ENCODE measurements around the gene GABRR3. TPM values are rescaled to one million over a fixed set of nuclear protein-coding genes. Genes with fewer than 3 reads are reported as not detected.

GABRR3 gene
- total RNA-seq, 2 donors from 2014 or later, result not detected

- intact Hi-C loops (cut with DNase I, micrococcal nuclease), result no loop called here
- ATAC-seq, result no peak
- no peak for DNase-seq
Measured at GRCh38 chr3:97938444-97938843, 96.7 kb downstream of the GABRR3 start.

GRCh38 chr3:97937205-97937604 lies 97.9 kb downstream of the GABRR3 start:
- ATAC-seq, result no peak
- intact Hi-C loops (cut with DNase I, micrococcal nuclease), result no loop called here
- no peak for DNase-seq

DNA sequence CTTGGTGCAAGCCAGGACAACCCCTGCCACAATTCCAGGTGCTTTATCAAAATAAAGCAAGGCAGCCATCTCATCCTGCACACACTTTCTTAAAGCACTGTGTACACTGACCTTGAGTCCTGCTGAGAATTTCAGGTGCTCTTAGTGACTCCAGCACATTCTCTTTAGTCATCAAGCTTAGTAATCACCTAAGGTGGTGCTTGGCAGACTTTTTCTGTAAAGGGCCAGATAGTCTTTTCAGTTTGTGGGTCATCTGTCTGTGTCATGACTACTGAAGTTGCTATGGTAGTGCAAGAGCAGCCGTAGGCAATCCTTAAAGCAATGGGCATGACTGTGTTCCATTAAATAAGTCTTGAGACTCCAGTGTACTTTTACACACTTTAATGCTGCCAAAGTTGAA lies 99.3 kb downstream of the GABRR3 start:
- DNase-seq, result no peak
- intact Hi-C loops (cut with DNase I, micrococcal nuclease), result no loop called here
- no peak for ATAC-seq

Other genes starting within 250 kb of the GABRR3 start
- 10 to 100 TPM; 17.1 to 22.6 TPM for gene CRYBG3, start 213.3 kb downstream of the GABRR3 start, total RNA-seq
- 10 to 100 TPM; 18.7 to 20.2 TPM for gene RIOX2, start 62.9 kb downstream of the GABRR3 start, total RNA-seq
- gene OR5AC2, start 51.9 kb upstream of the GABRR3 start, total RNA-seq, result not detected
- not detected for gene OR5H1, start 95.4 kb upstream of the GABRR3 start, total RNA-seq
- gene OR5H14, start 112.2 kb upstream of the GABRR3 start, total RNA-seq, result not detected
- not detected for gene OR5H15, start 131.4 kb upstream of the GABRR3 start, total RNA-seq
- not detected for gene OR5H6, start 228.9 kb upstream of the GABRR3 start, total RNA-seq
- not detected for gene OR5H2, start 247.2 kb upstream of the GABRR3 start, total RNA-seq